Cardiac muscle cell (in vitro differentiated cells and primary cell): ENCODE measurements around the gene SGSH. TPM values are rescaled to one million over a fixed set of nuclear protein-coding genes. Genes with fewer than 3 reads are reported as not detected.

Experiments used
- DNase-seq, 2 donors: peaks; one replicate each; pipeline versions ENCODE4 v3.0.0 to v3.0.0-alpha.2; 2010 to 2017; ENCODE audit warnings: low read depth in 1 of 2, low spot score in 1 of 2
- H3K27ac ChIP-seq: fragments of 200-600 bp; sonication (generic); 2 replicates; pipeline ENCODE4 v1.5.1; 2016
- H3K27me3 ChIP-seq: fragments of 200-600 bp; sonication (generic); 2 replicates; pipeline ENCODE4 v1.6.0; 2016; ENCODE audit warnings: control low read depth
- H3K36me3 ChIP-seq: fragments of 200-600 bp; sonication (generic); 2 replicates; pipeline ENCODE4 v1.5.1; 2016; ENCODE audit warnings: control low read depth
- H3K4me1 ChIP-seq: fragments of 200-600 bp; sonication (generic); 2 replicates; pipeline ENCODE4 v1.8.1; 2017; ENCODE audit warnings: low read depth, mild to moderate bottlenecking, mixed run types
- H3K4me3 ChIP-seq: fragments of 200-600 bp; sonication (generic); 2 replicates; pipeline ENCODE4 v1.5.1; 2016; ENCODE audit warnings: mild to moderate bottlenecking
- H3K9me3 ChIP-seq: fragments of 200-600 bp; sonication (generic); 2 replicates; pipeline ENCODE4 v1.5.1; 2017; ENCODE audit warnings: low read depth, mild to moderate bottlenecking, control low read depth
- CTCF ChIP-seq: IDR thresholded peaks from 2 replicates; pipeline ENCODE4 v1.5.1; 2012; ENCODE audit warnings: low read depth, mild to moderate bottlenecking, low read length
- polyA plus RNA-seq: library from polyadenylated mRNA; unstranded; fragments of >200 nt; fragmentation: Nextera tagmentation; extraction: Ambion mirVana; gene quantifications from 2 replicates; pipeline ENCODE4 v1.2.1, GENCODE V29; 2016
- total RNA-seq: library from RNA; depleted of rRNA; stranded (reverse); fragments of >200 nt; gene quantifications from 2 replicates; pipeline ENCODE4 v1.2.3, GENCODE V29; 2016

The SGSH gene
- total and polyA plus RNA-seq, 2 experiments from 2014 or later, result 56.6 to 63.2 TPM

GRCh38 chr17:80195671-80196529 is 24.2 kb downstream of the SGSH start:
- peak; percentile 90 for TF ChIP-seq CTCF

GRCh38 chr17:80195141-80195540 is 25.0 kb downstream of the SGSH start:
- Histone ChIP-seq H3K36me3 (no peaks in the 10 kb centered on the region), H3K4me3 (no peak overlapping the region), H3K27ac (no peak overlapping the region), H3K9me3 (no peaks in the 10 kb centered on the region), H3K4me1 (no peaks in the 10 kb centered on the region), H3K27me3 (no peaks in the 10 kb centered on the region)
- DNase-seq, result no peak
- no peak for TF ChIP-seq CTCF

More at GRCh38 chr17:80195671-80196529, 24.2 kb downstream of the SGSH start:
- H3K36me3 ChIP-seq, result no peaks in the 10 kb centered on the region
- H3K9me3 ChIP-seq, result no peaks in the 10 kb centered on the region
- DNase-seq, result peak in 1 of 2 donors; percentile 26
- no peak overlapping the region for H3K27ac ChIP-seq
- H3K27me3 ChIP-seq, result no peaks in the 10 kb centered on the region
- H3K4me3 ChIP-seq, result no peak overlapping the region
- H3K4me1 ChIP-seq, result no peaks in the 10 kb centered on the region

DNA sequence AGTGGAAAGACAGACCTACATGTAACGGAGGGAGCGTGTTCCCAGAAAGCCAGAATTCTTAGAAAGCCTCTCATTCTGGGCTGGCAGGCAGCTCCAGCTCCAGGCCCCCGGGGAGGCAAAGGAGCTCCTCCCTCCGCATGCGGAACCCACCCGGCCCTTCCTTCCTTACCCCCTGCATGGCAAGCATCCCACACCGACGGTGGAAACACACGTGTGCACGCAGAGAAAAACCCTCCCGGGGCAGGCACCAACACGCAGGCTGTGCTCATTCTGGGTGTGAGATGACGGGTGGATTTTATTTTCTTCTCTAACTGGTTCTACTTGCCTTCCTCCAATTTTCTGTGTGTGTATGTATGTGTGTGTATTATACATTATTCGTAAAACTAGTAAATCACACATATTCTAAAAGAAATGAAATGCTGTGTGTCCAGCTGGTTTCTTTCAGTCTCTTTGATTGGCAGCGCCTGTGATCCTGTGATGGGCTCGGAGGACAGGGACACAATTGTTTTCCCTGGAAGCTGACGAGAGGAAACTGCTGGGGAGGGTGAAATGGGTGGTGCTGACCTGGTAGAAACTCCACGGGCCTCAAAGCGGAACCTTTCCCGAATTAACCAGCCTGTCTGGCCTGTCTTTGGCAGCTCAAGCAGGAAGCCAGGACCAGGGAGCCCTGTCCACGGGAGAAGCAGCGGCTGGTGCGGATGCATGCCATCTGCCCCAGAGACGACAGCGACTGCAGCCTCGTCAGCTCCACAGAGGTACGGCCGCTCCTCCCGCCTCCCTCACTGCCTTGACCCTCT is 28.1 kb downstream of the SGSH start:
- Histone ChIP-seq H3K36me3 (no peaks in the 10 kb centered on the region), H3K27me3 (no peaks in the 10 kb centered on the region), H3K27ac (no peak overlapping the region), H3K9me3 (no peaks in the 10 kb centered on the region), H3K4me3 (no peak overlapping the region), H3K4me1 (no peaks in the 10 kb centered on the region)
- peak in 1 of 2 donors; percentile 42 for DNase-seq
- no peak for TF ChIP-seq CTCF

DNA sequence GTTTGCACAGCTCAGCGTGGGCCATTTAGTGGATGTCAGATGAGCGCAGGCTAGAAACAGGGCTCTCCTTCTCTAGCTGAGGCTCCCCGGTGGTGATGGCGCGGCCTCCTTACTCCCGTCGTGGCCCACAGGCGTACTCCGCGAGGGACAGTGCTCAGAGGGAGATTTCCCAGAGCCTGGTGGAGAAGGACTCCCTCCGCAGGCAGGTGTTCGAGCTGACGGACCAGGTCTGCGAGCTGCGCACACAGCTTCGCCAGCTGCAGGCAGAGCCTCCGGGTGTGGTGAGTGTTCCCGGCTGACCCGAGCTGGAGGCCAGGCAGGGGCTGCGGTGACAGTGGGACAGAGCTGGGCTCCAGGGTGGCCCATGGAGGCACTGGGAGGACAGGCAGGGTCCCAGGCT is 28.9 kb downstream of the SGSH start:
- no peak overlapping the region for H3K27ac ChIP-seq
- DNase-seq, result no peak
- no peaks in the 10 kb centered on the region for H3K36me3 ChIP-seq
- no peaks in the 10 kb centered on the region for H3K4me1 ChIP-seq
- H3K27me3 ChIP-seq, result no peaks in the 10 kb centered on the region
- TF ChIP-seq CTCF, result no peak
- no peaks in the 10 kb centered on the region for H3K9me3 ChIP-seq
- H3K4me3 ChIP-seq, result no peak overlapping the region

GRCh38 chr17:80190716-80191115 is 29.4 kb downstream of the SGSH start:
- Histone ChIP-seq H3K36me3 (no peaks in the 10 kb centered on the region), H3K27me3 (no peaks in the 10 kb centered on the region), H3K27ac (no peak overlapping the region), H3K4me1 (no peaks in the 10 kb centered on the region), H3K9me3 (no peaks in the 10 kb centered on the region), H3K4me3 (no peak overlapping the region)
- DNase-seq, result no peak
- no peak for TF ChIP-seq CTCF
